Loucy (cell line): ENCODE measurements around the gene ADCY5.

Experiments used
- H2AFZ ChIP-seq: fragments of 200-600 bp; sonication (generic); 2 replicates; pipeline ENCODE4 v1.6.0; 2016; ENCODE audit warnings: antibody characterized with exemption, mild to moderate bottlenecking, low read length, moderate library complexity
- H3F3A ChIP-seq: fragments of 200-600 bp; 2 replicates; pipeline ENCODE4 v1.6.0; 2016; ENCODE audit warnings: antibody characterized with exemption, low read depth, mild to moderate bottlenecking
- H3K27me3 ChIP-seq: fragments of 200-600 bp; sonication (generic); 2 replicates; pipeline ENCODE4 v1.6.1; 2014; ENCODE audit warnings: low read length, mild to moderate bottlenecking; ENCODE audit not compliant: insufficient read depth, poor library complexity, severe bottlenecking
- H3K36me3 ChIP-seq: fragments of 200-600 bp; sonication (generic); 2 replicates; pipeline ENCODE4 v1.6.1; 2016; ENCODE audit warnings: low read length; ENCODE audit not compliant: insufficient read depth
- H3K4me1 ChIP-seq: fragments of 200-600 bp; sonication (generic); 2 replicates; pipeline ENCODE4 v1.5.1; 2014; ENCODE audit warnings: low read length, mild to moderate bottlenecking; ENCODE audit not compliant: insufficient read depth, poor library complexity, severe bottlenecking
- H3K4me2 ChIP-seq: fragments of 200-600 bp; sonication (generic); 2 replicates; pipeline ENCODE4 v1.6.0; 2014; ENCODE audit warnings: antibody characterized with exemption, low read length, low read depth, mild to moderate bottlenecking; ENCODE audit not compliant: poor library complexity, severe bottlenecking
- H3K4me3 ChIP-seq: fragments of 200-600 bp; sonication (generic); 2 replicates; pipeline ENCODE4 v1.5.1; 2014; ENCODE audit warnings: low read length, mild to moderate bottlenecking, mixed read lengths; ENCODE audit not compliant: poor library complexity, severe bottlenecking
- H3K79me2 ChIP-seq: fragments of 200-600 bp; sonication (generic); 2 replicates; pipeline ENCODE4 v1.6.1; 2014; ENCODE audit warnings: low read length; ENCODE audit not compliant: insufficient read depth
- H3K9ac ChIP-seq: fragments of 200-600 bp; sonication (generic); 2 replicates; pipeline ENCODE4 v1.6.0; 2014; ENCODE audit warnings: mild to moderate bottlenecking, low read depth, low read length, moderate library complexity; ENCODE audit not compliant: poor library complexity, severe bottlenecking
- H3K9me2 ChIP-seq: fragments of 200-600 bp; sonication (generic); replicated peaks from 2 replicates; pipeline ENCODE4 v1.6.1; 2016; ENCODE audit warnings: low read depth, low read length, mixed read lengths
- H3K9me3 ChIP-seq: fragments of 200-600 bp; sonication (generic); 2 replicates; pipeline ENCODE4 v1.6.1; 2014; ENCODE audit warnings: mild to moderate bottlenecking, antibody characterized with exemption, low read length, low read depth; ENCODE audit not compliant: insufficient read depth
- H4K20me1 ChIP-seq: fragments of 200-600 bp; sonication (generic); 2 replicates; pipeline ENCODE4 v1.6.0; 2014; ENCODE audit warnings: antibody characterized with exemption, low read length, mild to moderate bottlenecking; ENCODE audit not compliant: insufficient read depth, poor library complexity, severe bottlenecking
- EZH2phosphoT487 ChIP-seq: fragments of 200-600 bp; IDR thresholded peaks from 2 replicates; pipeline ENCODE4 v1.6.1; 2018; ENCODE audit warnings: antibody characterized with exemption, mild to moderate bottlenecking, moderate library complexity, borderline replicate concordance
- TF ChIP-seq, protein P1 (sequence below): fragments of 200-600 bp; sonication (generic); conservative IDR thresholded peaks from 2 replicates; pipeline ENCODE4 v1.5.1; 2014; ENCODE audit warnings: mild to moderate bottlenecking, antibody characterized with exemption, low read length

ADCY5 gene

DNA sequence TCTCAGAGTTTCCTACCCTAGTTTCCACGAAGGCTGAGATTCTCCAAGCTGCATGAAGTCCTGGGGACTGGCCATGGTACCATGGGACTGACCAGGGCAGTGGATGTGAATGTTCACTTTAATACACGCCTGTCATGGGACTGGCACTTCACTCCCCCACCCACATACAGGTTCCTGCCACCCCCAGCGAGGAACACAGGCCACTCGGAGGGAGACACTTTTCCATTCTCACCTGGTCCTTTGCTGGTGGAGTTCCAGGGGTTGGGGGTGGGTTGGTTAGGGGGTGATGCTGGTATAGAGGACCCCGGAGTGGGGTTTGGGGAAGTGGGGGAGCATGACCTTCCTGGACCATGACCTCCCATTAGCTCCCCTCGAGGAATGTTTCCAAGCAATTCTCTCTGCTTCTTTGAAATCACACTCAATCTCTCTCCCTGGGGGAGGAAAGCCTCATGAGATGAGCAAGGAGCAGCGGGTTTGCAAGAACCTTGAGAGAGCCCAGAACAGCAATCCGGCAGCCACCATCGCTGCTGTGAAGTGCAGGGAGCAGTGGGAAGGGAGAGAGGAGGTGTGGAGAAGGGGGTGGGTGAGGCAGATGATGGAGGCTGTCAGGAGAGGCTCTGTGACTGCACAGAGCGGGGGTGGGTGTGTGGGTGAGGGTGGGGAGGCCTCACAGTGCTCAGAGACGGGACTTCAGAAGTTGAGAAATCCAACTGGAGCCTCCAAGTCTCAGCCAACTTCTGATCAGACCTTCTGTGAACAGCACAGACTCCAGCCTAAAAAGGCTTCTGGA is 69.7 kb downstream of the ADCY5 start:
- H2AFZ ChIP-seq = no peak overlapping the region
- H3K79me2 ChIP-seq = no peaks in the 10 kb centered on the region
- TF ChIP-seq, protein P1, sequence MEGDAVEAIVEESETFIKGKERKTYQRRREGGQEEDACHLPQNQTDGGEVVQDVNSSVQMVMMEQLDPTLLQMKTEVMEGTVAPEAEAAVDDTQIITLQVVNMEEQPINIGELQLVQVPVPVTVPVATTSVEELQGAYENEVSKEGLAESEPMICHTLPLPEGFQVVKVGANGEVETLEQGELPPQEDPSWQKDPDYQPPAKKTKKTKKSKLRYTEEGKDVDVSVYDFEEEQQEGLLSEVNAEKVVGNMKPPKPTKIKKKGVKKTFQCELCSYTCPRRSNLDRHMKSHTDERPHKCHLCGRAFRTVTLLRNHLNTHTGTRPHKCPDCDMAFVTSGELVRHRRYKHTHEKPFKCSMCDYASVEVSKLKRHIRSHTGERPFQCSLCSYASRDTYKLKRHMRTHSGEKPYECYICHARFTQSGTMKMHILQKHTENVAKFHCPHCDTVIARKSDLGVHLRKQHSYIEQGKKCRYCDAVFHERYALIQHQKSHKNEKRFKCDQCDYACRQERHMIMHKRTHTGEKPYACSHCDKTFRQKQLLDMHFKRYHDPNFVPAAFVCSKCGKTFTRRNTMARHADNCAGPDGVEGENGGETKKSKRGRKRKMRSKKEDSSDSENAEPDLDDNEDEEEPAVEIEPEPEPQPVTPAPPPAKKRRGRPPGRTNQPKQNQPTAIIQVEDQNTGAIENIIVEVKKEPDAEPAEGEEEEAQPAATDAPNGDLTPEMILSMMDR = no peak
- TF ChIP-seq EZH2phosphoT487 = no peak
- H4K20me1 ChIP-seq = no peaks in the 10 kb centered on the region
- H3F3A ChIP-seq = no peaks in the 10 kb centered on the region
- H3K9me2 ChIP-seq = no peaks in the 10 kb centered on the region
- no peaks in the 10 kb centered on the region for H3K4me1 ChIP-seq
- no peak overlapping the region for H3K4me2 ChIP-seq
- no peaks in the 10 kb centered on the region for H3K27me3 ChIP-seq
- H3K9ac ChIP-seq = no peak overlapping the region
- H3K36me3 ChIP-seq = no peaks in the 10 kb centered on the region
- no peaks in the 10 kb centered on the region for H3K9me3 ChIP-seq
- H3K4me3 ChIP-seq = no peak overlapping the region

GRCh38 chr3:123378409-123378915 is 70.4 kb downstream of the ADCY5 start:
- H3K9ac ChIP-seq = no peak overlapping the region
- H4K20me1 ChIP-seq = no peaks in the 10 kb centered on the region
- H3F3A ChIP-seq = no peaks in the 10 kb centered on the region
- no peaks in the 10 kb centered on the region for H3K4me1 ChIP-seq
- no peak overlapping the region for H3K4me3 ChIP-seq
- TF ChIP-seq EZH2phosphoT487 = no peak
- TF ChIP-seq, protein P1 = no peak
- H3K27me3 ChIP-seq = no peaks in the 10 kb centered on the region
- H3K9me3 ChIP-seq = no peaks in the 10 kb centered on the region
- H3K79me2 ChIP-seq = no peaks in the 10 kb centered on the region
- H3K9me2 ChIP-seq = no peaks in the 10 kb centered on the region
- no peaks in the 10 kb centered on the region for H3K36me3 ChIP-seq
- no peak overlapping the region for H3K4me2 ChIP-seq
- no peak overlapping the region for H2AFZ ChIP-seq

GRCh38 chr3:123377243-123377740 is 71.6 kb downstream of the ADCY5 start:
- no peaks in the 10 kb centered on the region for H3K9me2 ChIP-seq
- no peak overlapping the region for H3K4me3 ChIP-seq
- H3F3A ChIP-seq = no peaks in the 10 kb centered on the region
- H3K79me2 ChIP-seq = no peaks in the 10 kb centered on the region
- no peaks in the 10 kb centered on the region for H3K9me3 ChIP-seq
- no peaks in the 10 kb centered on the region for H4K20me1 ChIP-seq
- H3K9ac ChIP-seq = no peak overlapping the region
- no peak overlapping the region for H3K4me2 ChIP-seq
- H3K27me3 ChIP-seq = no peaks in the 10 kb centered on the region
- H3K4me1 ChIP-seq = no peaks in the 10 kb centered on the region
- H2AFZ ChIP-seq = no peak overlapping the region
- no peak for TF ChIP-seq EZH2phosphoT487
- TF ChIP-seq, protein P1 = no peak
- no peaks in the 10 kb centered on the region for H3K36me3 ChIP-seq
